ENCODE data around the gene SRA1. TPM values are rescaled to one million over a fixed set of nuclear protein-coding genes. Genes with fewer than 3 reads are reported as not detected.

SRA1 gene
- total RNA-seq, 1 donor from 2014 or later = 72.4 TPM

DNA sequence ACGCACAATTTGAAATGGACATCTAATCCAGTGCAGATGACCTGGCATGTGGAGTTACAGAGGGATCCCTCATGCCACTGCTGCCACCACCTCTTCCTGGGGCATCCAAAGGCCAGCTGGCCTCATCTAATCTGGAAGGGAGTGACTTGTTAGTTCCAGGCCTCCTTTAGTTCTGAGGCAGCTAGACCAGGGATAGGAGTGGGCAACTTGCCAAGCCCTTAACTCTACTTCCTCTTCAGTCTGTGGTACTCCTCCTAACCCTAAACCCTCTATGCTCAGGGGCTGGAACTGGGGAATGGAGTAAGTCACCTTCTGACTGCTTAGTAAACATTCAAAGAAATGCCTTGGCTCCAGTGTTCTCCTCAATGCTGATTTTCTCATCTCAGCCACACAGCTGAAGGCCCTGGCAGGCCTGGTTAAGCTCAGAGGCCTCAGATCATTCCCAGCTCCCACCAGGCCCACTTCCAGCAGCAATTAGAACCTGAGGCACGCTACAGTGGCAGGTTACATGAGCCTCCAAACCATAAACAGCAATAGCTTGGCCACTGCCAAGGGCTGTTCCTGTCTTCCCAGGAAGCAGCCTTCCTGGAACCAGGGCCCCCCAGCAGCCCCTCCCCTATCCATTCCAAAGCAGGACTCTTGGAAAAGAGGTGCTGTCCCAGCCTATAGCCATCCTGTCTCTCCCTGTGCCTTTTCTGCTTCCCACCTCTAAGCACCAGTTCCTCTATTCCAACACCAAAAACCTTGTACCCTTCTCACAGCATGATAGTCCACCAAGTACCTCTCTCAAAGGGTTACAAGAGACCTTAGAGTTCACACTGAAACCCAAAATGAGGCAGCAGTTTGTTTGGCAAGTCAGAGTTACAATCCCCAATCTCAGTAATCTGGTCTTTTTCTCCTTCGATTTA lies 7.8 kb downstream of the SRA1 start:
- Histone ChIP-seq H3K9me3 (ENCODE audit: insufficient read depth, low read depth, low read length) (no peaks in the 10 kb centered on the region), H3K27ac (ENCODE audit: low read depth, low read length) (no peak overlapping the region), H3K4me1 (ENCODE audit: insufficient read depth, low read length) (peaks cover 23% of the 10 kb centered on the region), H4K20me1 (ENCODE audit: insufficient read depth, low read length) (peaks cover 65% of the 10 kb centered on the region), H3K79me2 (ENCODE audit: insufficient read depth, low read length) (peaks cover 27% of the 10 kb centered on the region), H3K36me3 (ENCODE audit: insufficient read depth, low read length) (peaks cover 39% of the 10 kb centered on the region), H3K4me2 (ENCODE audit: low read length) (no peak overlapping the region), H3K9ac (ENCODE audit: low read length) (no peak overlapping the region), H3K27me3 (ENCODE audit: insufficient read depth, low read length) (no peaks in the 10 kb centered on the region), H2AFZ (ENCODE audit: low read depth, low read length) (no peak overlapping the region), H3K4me3 (ENCODE audit: insufficient read depth, low read depth, low read length) (no peak overlapping the region)
- Mint-ChIP-seq H3K27ac (ENCODE audit: unreplicated experiment) (peak overlapping the region; percentile 81), H3K9me3 (ENCODE audit: unreplicated experiment) (no peaks in the 10 kb centered on the region), H3K4me3 (ENCODE audit: unreplicated experiment) (no peak overlapping the region), H3K27me3 (ENCODE audit: low read depth, unreplicated experiment) (no peaks in the 10 kb centered on the region), H3K4me1 (ENCODE audit: low read depth, unreplicated experiment) (peaks cover 36% of the 10 kb centered on the region), H3K36me3 (ENCODE audit: low read depth, unreplicated experiment) (peaks cover 35% of the 10 kb centered on the region)
- FAIRE-seq (no peak), DNase-seq (ENCODE audit: low read depth) (no peak)
- TF ChIP-seq, protein P1, sequence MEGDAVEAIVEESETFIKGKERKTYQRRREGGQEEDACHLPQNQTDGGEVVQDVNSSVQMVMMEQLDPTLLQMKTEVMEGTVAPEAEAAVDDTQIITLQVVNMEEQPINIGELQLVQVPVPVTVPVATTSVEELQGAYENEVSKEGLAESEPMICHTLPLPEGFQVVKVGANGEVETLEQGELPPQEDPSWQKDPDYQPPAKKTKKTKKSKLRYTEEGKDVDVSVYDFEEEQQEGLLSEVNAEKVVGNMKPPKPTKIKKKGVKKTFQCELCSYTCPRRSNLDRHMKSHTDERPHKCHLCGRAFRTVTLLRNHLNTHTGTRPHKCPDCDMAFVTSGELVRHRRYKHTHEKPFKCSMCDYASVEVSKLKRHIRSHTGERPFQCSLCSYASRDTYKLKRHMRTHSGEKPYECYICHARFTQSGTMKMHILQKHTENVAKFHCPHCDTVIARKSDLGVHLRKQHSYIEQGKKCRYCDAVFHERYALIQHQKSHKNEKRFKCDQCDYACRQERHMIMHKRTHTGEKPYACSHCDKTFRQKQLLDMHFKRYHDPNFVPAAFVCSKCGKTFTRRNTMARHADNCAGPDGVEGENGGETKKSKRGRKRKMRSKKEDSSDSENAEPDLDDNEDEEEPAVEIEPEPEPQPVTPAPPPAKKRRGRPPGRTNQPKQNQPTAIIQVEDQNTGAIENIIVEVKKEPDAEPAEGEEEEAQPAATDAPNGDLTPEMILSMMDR (IDR thresholded peaks at IDR 0.05; ENCODE audit: insufficient read depth, low read depth, low read length) = no peak
- no peak for TF ChIP-seq EZH2 (IDR thresholded peaks at IDR 0.05; ENCODE audit: insufficient read depth, low read length)

DNA sequence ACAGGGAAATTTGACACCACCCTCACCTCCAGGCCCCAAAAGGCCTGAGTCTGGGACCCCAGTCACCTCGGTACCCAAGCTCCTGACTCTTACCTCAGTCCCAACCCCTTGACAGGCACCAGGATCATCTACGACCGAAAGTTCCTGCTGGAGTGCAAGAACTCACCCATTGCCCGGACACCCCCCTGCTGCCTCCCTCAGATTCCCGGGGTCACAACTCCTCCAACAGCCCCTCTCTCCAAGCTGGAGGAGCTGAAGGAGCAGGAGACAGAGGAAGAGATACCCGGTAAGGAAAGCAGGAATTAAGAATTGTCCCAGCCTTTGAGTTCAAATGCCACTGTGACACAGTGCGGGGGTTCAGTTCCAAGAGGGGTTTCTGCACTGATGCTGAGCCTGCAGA lies 8.5 kb downstream of the SRA1 start:
- Histone ChIP-seq H3K4me3 (ENCODE audit: insufficient read depth, low read depth, low read length) (no peak overlapping the region), H3K4me2 (ENCODE audit: low read length) (no peak overlapping the region), H3K27me3 (ENCODE audit: insufficient read depth, low read length) (no peaks in the 10 kb centered on the region), H3K79me2 (ENCODE audit: insufficient read depth, low read length) (peaks cover 20% of the 10 kb centered on the region), H3K9ac (ENCODE audit: low read length) (no peak overlapping the region), H3K9me3 (ENCODE audit: insufficient read depth, low read depth, low read length) (no peaks in the 10 kb centered on the region), H3K27ac (ENCODE audit: low read depth, low read length) (no peak overlapping the region), H4K20me1 (ENCODE audit: insufficient read depth, low read length) (peaks cover 58% of the 10 kb centered on the region), H3K4me1 (ENCODE audit: insufficient read depth, low read length) (peaks cover 21% of the 10 kb centered on the region), H2AFZ (ENCODE audit: low read depth, low read length) (no peak overlapping the region), H3K36me3 (ENCODE audit: insufficient read depth, low read length) (peaks cover 41% of the 10 kb centered on the region)
- FAIRE-seq (no peak), DNase-seq (ENCODE audit: low read depth) (no peak)
- Mint-ChIP-seq H3K27me3 (ENCODE audit: low read depth, unreplicated experiment) (no peaks in the 10 kb centered on the region), H3K4me3 (ENCODE audit: unreplicated experiment) (peak overlapping the region; percentile 31), H3K9me3 (ENCODE audit: unreplicated experiment) (no peaks in the 10 kb centered on the region), H3K27ac (ENCODE audit: unreplicated experiment) (peak overlapping the region; percentile 94), H3K4me1 (ENCODE audit: low read depth, unreplicated experiment) (peaks cover 29% of the 10 kb centered on the region), H3K36me3 (ENCODE audit: low read depth, unreplicated experiment) (peaks cover 36% of the 10 kb centered on the region)
- TF ChIP-seq, protein P1 (IDR thresholded peaks at IDR 0.05; ENCODE audit: insufficient read depth, low read depth, low read length) = no peak
- no peak for TF ChIP-seq EZH2 (IDR thresholded peaks at IDR 0.05; ENCODE audit: insufficient read depth, low read length)

DNA sequence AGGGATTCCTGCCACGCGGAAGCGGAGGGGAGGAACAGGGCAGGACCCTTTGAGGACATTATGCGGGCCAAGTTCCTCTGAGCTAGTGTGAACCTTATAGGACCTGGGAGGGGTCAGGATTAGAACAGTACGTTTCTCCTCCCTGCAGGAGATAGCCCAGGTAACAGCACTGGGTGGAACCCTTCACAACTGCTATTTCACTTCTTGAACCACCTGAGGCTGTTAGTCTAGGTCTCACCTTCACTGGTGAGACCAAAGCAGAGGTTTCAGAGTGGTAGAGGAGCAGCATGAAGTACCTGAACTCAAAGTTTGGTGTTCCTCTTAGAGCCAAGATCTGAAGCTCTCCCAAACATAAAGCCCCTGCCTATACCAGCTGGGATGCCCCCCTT lies 9.0 kb downstream of the SRA1 start:
- no peaks in the 10 kb centered on the region for H3K9me3 ChIP-seq (ENCODE audit: insufficient read depth, low read depth, low read length)
- peaks cover 15% of the 10 kb centered on the region for H3K79me2 ChIP-seq (ENCODE audit: insufficient read depth, low read length)
- H2AFZ ChIP-seq (ENCODE audit: low read depth, low read length) = no peak overlapping the region
- peak overlapping the region; percentile 47 for H3K9ac ChIP-seq (ENCODE audit: low read length)
- FAIRE-seq = no peak
- H3K4me2 ChIP-seq (ENCODE audit: low read length) = peak overlapping the region; percentile 83
- Mint-ChIP-seq H3K27me3 (ENCODE audit: low read depth, unreplicated experiment) (no peaks in the 10 kb centered on the region), H3K36me3 (ENCODE audit: low read depth, unreplicated experiment) (peaks cover 32% of the 10 kb centered on the region), H3K9me3 (ENCODE audit: unreplicated experiment) (no peaks in the 10 kb centered on the region), H3K27ac (ENCODE audit: unreplicated experiment) (peak overlapping the region; percentile 94), H3K4me1 (ENCODE audit: low read depth, unreplicated experiment) (peaks cover 24% of the 10 kb centered on the region), H3K4me3 (ENCODE audit: unreplicated experiment) (peak overlapping the region; percentile 73)
- H3K27me3 ChIP-seq (ENCODE audit: insufficient read depth, low read length) = no peaks in the 10 kb centered on the region
- H3K4me1 ChIP-seq (ENCODE audit: insufficient read depth, low read length) = peaks cover 16% of the 10 kb centered on the region
- peaks cover 39% of the 10 kb centered on the region for H3K36me3 ChIP-seq (ENCODE audit: insufficient read depth, low read length)
- H4K20me1 ChIP-seq (ENCODE audit: insufficient read depth, low read length) = peaks cover 53% of the 10 kb centered on the region
- TF ChIP-seq, protein P1 (IDR thresholded peaks at IDR 0.05; ENCODE audit: insufficient read depth, low read depth, low read length) = no peak
- TF ChIP-seq EZH2 (IDR thresholded peaks at IDR 0.05; ENCODE audit: insufficient read depth, low read length) = no peak
- DNase-seq (ENCODE audit: low read depth) = no peak
- no peak overlapping the region for H3K4me3 ChIP-seq (ENCODE audit: insufficient read depth, low read depth, low read length)
- H3K27ac ChIP-seq (ENCODE audit: low read depth, low read length) = peak overlapping the region; percentile 44
